Neuronal stem cell (in vitro differentiated cells): ENCODE data around the gene TAF4.
"Not testable (repeated sequence)": the region's sequence is repeated elsewhere in the genome, so short reads cannot be mapped to it uniquely, and the experiment has no call there.

ENCODE experiments used
- DNase-seq: peaks from one replicate; pipeline ENCODE4 v3.0.0-alpha.2; 2013; ENCODE audit warnings: low spot score
- H2AFZ ChIP-seq: one replicate; pipeline ENCODE4 v1.6.1; 2013; ENCODE audit warnings: mild to moderate bottlenecking, low read length, inconsistent platforms
- H2AK5ac ChIP-seq: 2 replicates; pipeline ENCODE4 v1.6.1; 2013; ENCODE audit warnings: low read depth, mild to moderate bottlenecking, inconsistent platforms, low read length, moderate library complexity, mixed read lengths
- H2BK120ac ChIP-seq: 2 replicates; pipeline ENCODE4 v1.6.1; 2013; ENCODE audit warnings: low read depth, mild to moderate bottlenecking, inconsistent platforms, low read length, moderate library complexity, mixed read lengths
- H2BK12ac ChIP-seq: one replicate; pipeline ENCODE4 v1.6.1; 2013; ENCODE audit warnings: low read length, inconsistent platforms
- H2BK15ac ChIP-seq: 2 replicates; pipeline ENCODE4 v1.6.1; 2013; ENCODE audit warnings: mild to moderate bottlenecking, low read length, inconsistent platforms, mixed read lengths
- H2BK5ac ChIP-seq: one replicate; pipeline ENCODE4 v1.6.1; 2013; ENCODE audit warnings: inconsistent platforms, mild to moderate bottlenecking, low read length, moderate library complexity
- H3K14ac ChIP-seq: one replicate; pipeline ENCODE4 v1.6.1; 2013; ENCODE audit warnings: low read length, inconsistent platforms
- H3K18ac ChIP-seq: 2 replicates; pipeline ENCODE4 v1.6.1; 2013; ENCODE audit warnings: low read length, inconsistent platforms
- H3K23ac ChIP-seq: 2 replicates; pipeline ENCODE4 v1.6.1; 2013; ENCODE audit warnings: low read depth, mild to moderate bottlenecking, mixed read lengths, low read length, inconsistent platforms; ENCODE audit not compliant: poor library complexity
- H3K27ac ChIP-seq: replicated peaks from 3 replicates; pipeline ENCODE4 v1.5.1; 2013; ENCODE audit warnings: low read length, inconsistent platforms
- H3K27me3 ChIP-seq, 3 experiments: 2 replicates each; pipeline ENCODE4 v1.6.1; 2013; ENCODE audit warnings: low read length in 3 of 3, mild to moderate bottlenecking in 2 of 3, inconsistent platforms in 1 of 3, low read depth in 1 of 3, mixed read lengths in 1 of 3, moderate library complexity in 1 of 3; ENCODE audit not compliant: control insufficient read depth in 3 of 3, insufficient read depth in 3 of 3
- H3K36me3 ChIP-seq, 2 donors: replicated peaks in 1 of 2; 2 replicates each; pipeline ENCODE4 v1.6.1; 2013; ENCODE audit warnings: low read length in 2 of 2; ENCODE audit not compliant: control insufficient read depth in 2 of 2, insufficient read depth in 2 of 2
- H3K4ac ChIP-seq: 2 replicates; pipeline ENCODE4 v1.6.1; 2013; ENCODE audit warnings: inconsistent platforms, mild to moderate bottlenecking, low read length, moderate library complexity
- H3K4me1 ChIP-seq, 2 donors: 1 replicate in 1 of 2; 2 replicates in 1 of 2; pipeline ENCODE4 v1.6.1; 2013; ENCODE audit warnings: low read length in 2 of 2, low read depth in 1 of 2; ENCODE audit not compliant: control insufficient read depth in 2 of 2, insufficient read depth in 1 of 2
- H3K4me2 ChIP-seq: one replicate; pipeline ENCODE4 v1.6.1; 2013; ENCODE audit warnings: mild to moderate bottlenecking, low read length, inconsistent platforms; ENCODE audit not compliant: insufficient read depth, poor library complexity, severe bottlenecking
- H3K4me3 ChIP-seq, 2 donors: 2 replicates each; pipeline ENCODE4 v1.5.1; 2013; ENCODE audit warnings: low read length in 2 of 2, mild to moderate bottlenecking in 2 of 2, inconsistent platforms in 1 of 2, moderate library complexity in 1 of 2
- H3K79me1 ChIP-seq: one replicate; pipeline ENCODE4 v1.6.1; 2013; ENCODE audit warnings: low read depth, mild to moderate bottlenecking, inconsistent platforms, low read length, moderate library complexity
- H3K9ac ChIP-seq: one replicate; pipeline ENCODE4 v1.6.1; 2013; ENCODE audit warnings: mild to moderate bottlenecking, low read depth, low read length, inconsistent platforms; ENCODE audit not compliant: poor library complexity
- H3K9me3 ChIP-seq, 2 donors: replicated peaks in 1 of 2; 2 replicates each; pipeline versions ENCODE3 to v1.6.1; 2013; ENCODE audit warnings: low read length in 2 of 2, mild to moderate bottlenecking in 2 of 2, inconsistent platforms in 1 of 2, low read depth in 1 of 2, mixed read lengths in 1 of 2, moderate library complexity in 1 of 2; ENCODE audit not compliant: control insufficient read depth in 2 of 2, insufficient read depth in 1 of 2
- H4K8ac ChIP-seq: one replicate; pipeline ENCODE4 v1.6.1; 2013; ENCODE audit warnings: low read depth, mild to moderate bottlenecking, inconsistent platforms, low read length, moderate library complexity
- H4K91ac ChIP-seq: one replicate; pipeline ENCODE4 v1.6.1; 2013; ENCODE audit warnings: low read length, low read depth, mild to moderate bottlenecking, inconsistent platforms; ENCODE audit not compliant: poor library complexity
- WGBS, 2 donors: extraction: QIAGEN DNeasy Blood & Tissue Kit; methylation state at CpG; one replicate each; pipeline ENCODE4 v1.1.7; 2013; ENCODE audit warnings: missing lambda C conversion rate in 2 of 2, mixed read lengths in 1 of 2; ENCODE audit not compliant: insufficient read length in 2 of 2, insufficient replicate concordance in 1 of 2; ENCODE audit errors: extremely low coverage in 2 of 2; 5-methylcytosine and 5-hydroxymethylcytosine counted together

TAF4 gene

DNA sequence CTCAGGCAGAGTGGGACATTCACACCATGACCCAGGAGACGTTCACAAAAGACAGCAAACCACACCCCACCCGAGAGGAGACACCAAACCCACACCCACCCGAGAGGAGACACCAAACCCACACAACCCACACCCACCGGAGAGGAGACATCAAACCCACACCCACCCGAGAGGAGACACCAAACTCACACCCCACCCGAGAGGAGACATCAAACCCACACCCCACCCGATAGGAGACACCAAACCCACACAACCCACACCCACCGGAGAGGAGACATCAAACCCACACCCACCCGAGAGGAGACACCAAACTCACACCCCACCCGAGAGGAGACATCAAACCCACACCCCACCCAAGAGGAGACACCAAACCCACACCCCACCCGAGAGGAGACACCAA lies 84.0 kb downstream of the TAF4 start:
- no CpG with 5 or more reads among the region's 11 CpGs for WGBS, 2 donors
- H2BK5ac ChIP-seq, H3K9me3 ChIP-seq, H2AFZ ChIP-seq, H3K18ac ChIP-seq, H2BK15ac ChIP-seq, DNase-seq, H3K27ac ChIP-seq, H3K4ac ChIP-seq, H2AK5ac ChIP-seq, H4K91ac ChIP-seq, H3K4me1 ChIP-seq, H2BK120ac ChIP-seq, H2BK12ac ChIP-seq, H3K9ac ChIP-seq, H3K4me2 ChIP-seq, H3K14ac ChIP-seq, H3K27me3 ChIP-seq, H3K23ac ChIP-seq, H4K8ac ChIP-seq, H3K4me3 ChIP-seq: not testable (repeated sequence)
- H3K79me1 ChIP-seq, result peaks cover 16% of the 10 kb centered on the region
- peaks cover 13 to 49% of the 10 kb centered on the region in 2 donors for H3K36me3 ChIP-seq

DNA sequence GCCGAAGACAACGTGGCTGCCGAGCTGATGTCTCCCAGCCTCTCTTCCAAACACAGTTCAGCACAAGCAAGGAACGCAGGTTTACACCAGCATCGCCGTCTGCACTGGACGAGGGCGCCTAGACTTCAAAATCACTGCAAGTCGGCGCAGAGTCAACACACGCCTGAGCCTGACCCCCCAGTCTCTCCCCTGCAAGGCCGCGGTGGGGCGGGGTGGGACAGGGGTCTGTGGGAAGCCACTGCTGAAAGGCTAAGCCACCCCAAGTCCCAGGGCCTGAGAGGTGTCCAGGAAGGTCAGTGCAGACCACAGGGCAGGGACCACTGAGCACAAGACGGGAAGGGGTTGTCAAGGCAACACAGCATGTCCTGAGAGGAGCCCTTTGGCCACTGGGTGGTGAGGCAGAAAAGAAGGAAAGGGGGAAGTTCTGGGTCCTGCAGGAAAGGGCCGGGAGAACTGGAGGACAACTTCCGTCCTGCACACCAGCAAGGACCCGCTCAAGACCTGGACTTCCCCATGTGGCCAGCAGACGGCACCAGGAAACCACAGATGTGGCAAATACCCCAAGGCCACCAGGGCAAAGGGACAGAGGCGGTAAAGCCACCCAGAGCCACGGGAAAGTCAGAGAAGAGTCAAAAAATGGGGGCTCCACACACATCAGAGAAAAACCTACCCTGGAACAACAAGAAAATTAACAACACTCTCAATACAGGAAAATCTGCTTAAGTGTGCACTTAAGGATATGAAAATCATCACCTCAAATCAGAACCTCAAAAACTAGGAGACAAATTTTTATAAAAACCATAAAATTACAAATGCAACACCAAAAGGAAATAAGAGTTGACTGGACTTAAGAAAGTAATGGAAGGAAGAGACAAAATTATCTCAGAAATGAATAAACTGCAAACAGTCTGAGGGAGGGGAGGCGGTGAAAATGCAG lies 84.8 kb downstream of the TAF4 start:
- H3K23ac ChIP-seq, result no peak overlapping the region
- WGBS, 2 donors, result no CpG with 5 or more reads among the region's 22 CpGs
- no peak overlapping the region for H3K4ac ChIP-seq
- H2BK15ac ChIP-seq, result no peak overlapping the region
- no peak overlapping the region for H3K4me2 ChIP-seq
- peaks cover 13 to 50% of the 10 kb centered on the region in 2 donors for H3K36me3 ChIP-seq
- no peaks in the 10 kb centered on the region for H3K27me3 ChIP-seq
- H2BK5ac ChIP-seq, result no peak overlapping the region
- H2AFZ ChIP-seq, result no peak overlapping the region
- no peak overlapping the region for H2BK12ac ChIP-seq
- no peak overlapping the region for H2BK120ac ChIP-seq
- peak overlapping the region; percentile 34 for H3K9ac ChIP-seq
- no peak overlapping the region for H4K8ac ChIP-seq
- peaks cover 3 to 5% of the 10 kb centered on the region in 2 donors for H3K9me3 ChIP-seq
- H2AK5ac ChIP-seq, result peak overlapping the region; percentile 40
- H3K27ac ChIP-seq, result no peak overlapping the region
- H3K18ac ChIP-seq, result peak overlapping the region; percentile 19
- H3K79me1 ChIP-seq, result peaks cover 17% of the 10 kb centered on the region
- no peak overlapping the region for H3K4me3 ChIP-seq
- peaks cover 2 to 13% of the 10 kb centered on the region in 2 donors for H3K4me1 ChIP-seq
- H3K14ac ChIP-seq, result no peak overlapping the region
- no peak overlapping the region for H4K91ac ChIP-seq
- DNase-seq, result no peak

DNA sequence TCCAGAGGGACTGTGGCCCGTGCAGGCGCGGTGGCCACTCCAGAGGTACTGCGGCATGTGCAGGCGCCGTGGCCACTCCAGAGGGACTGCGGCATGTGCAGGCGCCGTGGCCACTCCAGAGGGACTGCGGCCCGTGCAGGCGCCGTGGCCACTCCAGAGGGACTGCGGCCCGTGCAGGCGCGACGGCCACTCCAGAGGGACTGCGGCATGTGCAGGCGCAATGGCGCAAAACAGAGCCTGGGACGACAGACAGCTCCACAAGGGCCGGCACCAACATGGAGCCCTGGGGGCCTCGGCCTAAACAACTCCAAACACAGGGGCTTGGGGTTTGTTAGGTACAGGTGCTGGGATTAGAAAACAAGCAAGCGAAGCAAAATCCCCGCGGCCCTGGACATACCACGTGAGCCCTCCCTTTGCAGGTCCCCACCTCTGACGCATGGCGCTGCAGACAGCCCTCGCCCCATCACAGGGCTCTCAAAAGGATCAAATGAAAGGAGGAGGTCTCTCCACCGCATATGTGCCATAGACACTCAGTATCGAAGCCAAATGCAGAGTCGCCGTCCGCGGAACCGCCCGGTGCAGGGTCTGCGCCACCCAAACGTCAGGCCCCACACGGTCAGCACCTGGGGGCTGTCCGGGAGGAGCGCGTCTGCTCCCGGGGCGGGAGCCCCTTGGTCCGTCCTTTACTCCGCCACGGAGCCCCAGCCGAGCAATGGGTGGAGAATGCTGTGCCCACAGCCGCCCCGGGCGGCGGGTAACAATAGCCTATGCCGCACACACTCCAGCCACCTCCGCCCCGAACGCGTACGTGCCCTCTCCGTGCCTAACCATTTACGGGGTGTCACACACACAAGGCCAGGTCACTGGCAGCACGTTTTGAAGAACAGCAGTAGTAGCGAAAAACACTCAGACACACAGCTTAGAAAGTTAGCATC lies 85.7 kb downstream of the TAF4 start:
- H4K8ac ChIP-seq, result peak overlapping the region; percentile 82
- no peak overlapping the region for H2BK120ac ChIP-seq
- H3K4me3 ChIP-seq, result no peak overlapping the region
- peak overlapping the region; percentile 2 for H2AK5ac ChIP-seq
- no peak overlapping the region for H3K18ac ChIP-seq
- no peak for DNase-seq
- H3K36me3 ChIP-seq, result peaks cover 8 to 47% of the 10 kb centered on the region in 2 donors
- H2BK15ac ChIP-seq, result no peak overlapping the region
- H3K23ac ChIP-seq, result no peak overlapping the region
- H4K91ac ChIP-seq, result no peak overlapping the region
- peaks cover 17% of the 10 kb centered on the region for H3K79me1 ChIP-seq
- no peak overlapping the region for H2BK12ac ChIP-seq
- WGBS, 2 donors, result no CpG with 5 or more reads among the region's 65 CpGs
- no peak overlapping the region for H3K4me2 ChIP-seq
- no peaks in the 10 kb centered on the region for H3K27me3 ChIP-seq
- no peak overlapping the region for H3K27ac ChIP-seq
- H3K9me3 ChIP-seq, result peaks cover 0 to 1% of the 10 kb centered on the region in 2 donors
- H3K4ac ChIP-seq, result no peak overlapping the region
- H3K4me1 ChIP-seq, result peaks cover 2 to 14% of the 10 kb centered on the region in 2 donors
- no peak overlapping the region for H2BK5ac ChIP-seq
- H3K14ac ChIP-seq, result no peak overlapping the region
- no peak overlapping the region for H3K9ac ChIP-seq
- no peak overlapping the region for H2AFZ ChIP-seq
